Stimulated activated CD8-positive, alpha-beta memory T cell treated with anti-CD3 and anti-CD28 coated beads, Interleukin-7, amount 100 ng/mL, for 4 hours (primary cell): Measurements from ENCODE around the gene GNG12.

Source experiments
- DNase-seq, 2 donors: peaks; one replicate each; pipeline ENCODE4 v3.0.0-alpha.2; 2020; ENCODE audit warnings: low read depth in 2 of 2

GNG12 gene

DNA sequence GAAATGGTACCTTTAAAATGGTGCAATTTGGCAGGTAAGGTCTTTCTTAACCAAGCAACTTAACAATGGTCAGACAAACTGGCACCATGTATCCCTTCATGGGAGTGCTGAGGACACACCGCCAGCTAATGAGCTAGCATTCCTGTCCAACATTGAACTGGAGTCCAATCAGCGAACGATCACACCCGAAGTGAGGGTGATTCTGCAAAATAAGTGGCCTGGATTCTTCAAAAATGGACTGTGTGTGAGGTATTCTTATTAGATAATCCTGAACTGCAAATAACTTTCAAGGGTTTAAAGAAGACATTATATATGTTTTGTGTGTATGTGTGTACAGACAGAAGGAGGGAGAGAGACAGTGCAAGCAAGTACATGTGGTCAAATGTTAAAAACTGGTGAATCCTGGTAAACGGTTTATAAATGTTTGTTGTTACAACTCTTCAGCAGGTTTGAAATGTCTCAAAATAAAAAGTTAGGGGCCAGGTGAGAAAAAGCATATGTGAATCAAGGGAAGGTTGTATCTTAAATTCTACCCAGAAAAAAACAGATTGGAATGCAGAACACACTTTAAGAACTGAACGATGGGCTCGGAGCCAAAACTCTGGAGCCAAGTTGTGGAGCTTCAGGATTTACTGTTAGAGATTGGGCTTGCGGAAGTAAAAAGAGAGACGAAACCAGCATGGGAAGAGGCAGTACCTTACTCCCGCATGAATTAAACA lies 127.4 kb downstream of the GNG12 start:
- no peak for DNase-seq

DNA sequence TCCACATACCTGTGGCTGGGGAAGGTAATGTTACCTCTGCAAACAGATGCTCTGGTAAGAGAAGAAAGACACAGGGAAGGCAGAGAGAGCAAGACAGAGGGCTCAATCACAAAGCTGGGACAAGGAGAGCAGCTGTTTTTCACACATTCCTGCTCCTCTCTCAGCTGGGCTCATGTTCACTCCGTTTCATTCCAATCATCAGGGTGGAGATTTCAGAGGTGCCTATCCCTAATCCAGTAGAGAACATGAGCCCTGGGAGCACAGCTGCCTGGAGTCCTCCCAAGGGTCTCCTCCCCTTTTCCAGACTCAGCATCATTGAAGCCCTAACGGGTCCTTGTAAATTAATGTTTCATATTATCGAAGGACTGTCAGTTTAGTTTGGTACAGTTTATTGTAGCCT lies 128.9 kb downstream of the GNG12 start:
- no peak for DNase-seq

DNA sequence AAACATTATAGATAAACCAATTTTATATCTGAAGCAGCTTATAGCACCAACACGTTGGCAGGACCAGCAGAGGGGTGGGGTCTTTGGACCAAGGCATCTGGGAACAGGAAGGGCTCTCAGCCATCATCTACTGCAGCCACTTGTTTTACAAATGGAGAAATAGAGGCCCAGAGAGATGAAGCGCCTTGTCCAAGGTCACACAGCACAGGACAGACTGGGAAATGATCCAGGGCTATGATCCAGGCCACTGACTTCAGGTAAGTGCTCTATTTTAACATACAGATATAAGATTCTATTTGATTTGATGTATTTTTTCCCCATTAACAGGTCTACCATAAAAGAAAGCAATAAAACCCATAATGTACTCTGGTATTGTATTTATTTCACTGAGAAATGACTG lies 131.4 kb downstream of the GNG12 start:
- DNase-seq = no peak

DNA sequence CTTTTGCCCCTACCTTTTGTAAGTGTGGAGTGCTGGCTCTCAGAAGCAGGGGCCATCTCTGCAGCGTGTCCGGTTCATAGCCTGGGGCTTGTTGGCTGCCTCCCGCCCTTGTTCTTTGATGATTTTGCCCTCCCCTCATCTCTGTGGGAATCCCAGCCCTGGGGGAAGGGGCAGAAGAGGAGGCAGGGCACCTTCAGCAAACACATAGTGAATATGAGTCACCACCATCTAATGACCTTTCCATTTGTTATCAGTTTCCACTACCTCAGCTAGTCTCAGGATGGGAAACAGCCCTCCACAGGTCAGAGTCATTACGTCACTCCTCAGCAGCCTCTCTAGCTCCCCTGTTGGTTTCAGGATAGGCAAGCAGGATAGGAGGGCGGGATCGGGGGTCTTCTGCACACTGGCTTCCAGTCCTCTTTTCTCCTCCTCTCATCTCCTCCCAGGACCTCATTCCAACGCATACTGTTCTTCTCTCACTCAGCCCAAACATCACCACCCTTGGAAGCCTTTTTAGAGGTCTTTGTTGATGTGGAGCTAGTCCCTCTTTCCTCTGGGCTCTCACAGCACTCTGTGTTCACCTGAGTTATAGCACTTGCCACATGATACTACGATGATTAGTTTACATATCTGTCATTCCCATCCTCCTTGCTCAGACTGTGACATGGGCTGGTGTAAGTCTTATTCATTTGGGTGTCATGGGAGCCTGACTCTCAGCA lies 132.4 kb downstream of the GNG12 start:
- DNase-seq = no peak

DNA sequence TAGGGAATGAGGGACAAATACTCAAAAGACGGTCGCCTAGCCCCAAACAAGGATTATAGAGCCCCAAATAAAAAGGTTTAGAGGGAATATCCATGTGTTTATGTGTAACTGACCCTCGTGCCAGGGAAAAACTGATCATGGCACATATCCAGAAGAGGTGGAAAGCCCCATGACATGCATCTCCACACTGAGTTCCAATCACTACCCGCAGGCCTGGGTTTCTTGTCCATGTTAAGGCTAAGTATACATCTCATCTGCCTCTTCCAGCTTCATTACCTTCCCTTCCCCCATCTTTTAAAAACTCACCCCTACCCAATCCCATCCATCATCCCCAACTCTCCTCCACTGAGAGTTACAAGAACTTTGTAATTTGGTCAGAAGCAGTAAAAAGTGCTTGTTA lies 133.0 kb downstream of the GNG12 start:
- DNase-seq = no peak

DNA sequence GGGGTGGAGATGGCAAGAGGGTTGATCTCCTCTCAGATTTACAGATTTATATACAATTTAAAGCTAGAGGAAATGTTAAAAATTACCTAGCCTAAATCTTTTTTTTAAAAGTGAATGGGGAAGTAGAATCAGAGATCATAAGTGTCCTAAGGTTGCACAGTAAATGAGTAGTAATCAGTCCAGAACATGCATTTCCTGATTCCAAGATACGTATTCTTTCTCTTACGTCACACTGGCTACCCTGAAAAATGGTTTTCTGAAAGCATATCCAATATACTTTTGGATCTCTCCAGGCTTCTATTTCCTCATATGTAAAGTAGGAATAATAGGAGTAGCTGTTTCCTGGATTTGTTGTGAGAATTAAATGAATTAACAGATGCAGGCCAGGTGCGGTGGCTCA lies 136.6 kb downstream of the GNG12 start:
- DNase-seq = no peak

DNA sequence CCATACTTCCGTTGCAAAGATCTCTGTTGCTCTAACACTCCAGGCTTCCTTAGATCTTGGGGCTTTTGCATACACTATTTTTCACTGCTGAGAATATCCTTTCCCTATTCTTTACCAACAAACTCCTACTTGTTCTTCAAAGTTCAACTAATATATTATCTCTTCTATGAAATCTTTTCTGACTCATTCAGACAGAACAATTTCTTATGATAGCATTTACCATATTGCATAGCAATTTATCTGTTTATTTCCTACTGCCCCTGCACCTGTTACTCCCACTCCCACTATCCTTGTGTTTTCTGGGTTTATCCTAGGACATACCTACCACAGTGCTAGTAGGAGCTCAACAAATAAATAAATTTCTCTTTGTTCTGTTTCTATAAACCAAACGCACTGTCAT lies 137.3 kb downstream of the GNG12 start:
- DNase-seq = no peak

DNA sequence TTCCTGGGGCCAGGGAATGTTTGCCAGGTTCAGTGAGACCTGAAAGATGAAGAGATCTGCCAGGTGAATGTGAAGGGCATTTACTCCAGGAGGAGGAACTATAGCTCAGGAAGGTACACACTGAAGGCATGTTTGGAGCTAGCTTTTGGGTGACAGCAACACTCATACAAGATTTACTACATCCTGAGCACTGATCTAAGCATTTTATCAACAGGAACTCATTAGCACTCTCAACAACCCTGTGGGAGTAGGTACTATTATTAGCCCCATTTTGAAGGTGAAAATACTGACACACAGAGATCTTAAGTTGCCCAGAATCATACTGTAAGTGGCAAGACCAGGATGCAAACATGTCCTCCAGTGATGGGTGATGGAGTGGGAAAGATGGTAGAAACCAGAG lies 141.6 kb downstream of the GNG12 start:
- no peak for DNase-seq

DNA sequence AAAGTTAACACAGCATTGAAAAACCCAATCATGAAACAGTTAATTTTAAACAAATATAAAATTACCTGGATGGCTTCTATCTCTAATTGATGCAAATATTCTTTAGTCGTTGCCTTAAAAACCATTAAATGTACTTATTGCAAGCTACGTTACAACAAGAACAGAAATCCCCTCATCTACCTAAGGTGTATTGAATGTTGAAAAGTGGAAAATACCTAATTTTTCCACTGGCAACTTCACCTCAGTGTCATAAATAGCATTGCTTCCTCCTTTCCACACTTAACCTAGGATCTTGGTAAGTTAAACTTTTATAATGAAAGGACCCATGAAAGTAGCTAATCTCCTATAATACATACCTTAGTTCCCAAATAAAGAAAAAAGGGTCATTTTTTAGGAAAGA lies 142.9 kb downstream of the GNG12 start:
- no peak for DNase-seq

DNA sequence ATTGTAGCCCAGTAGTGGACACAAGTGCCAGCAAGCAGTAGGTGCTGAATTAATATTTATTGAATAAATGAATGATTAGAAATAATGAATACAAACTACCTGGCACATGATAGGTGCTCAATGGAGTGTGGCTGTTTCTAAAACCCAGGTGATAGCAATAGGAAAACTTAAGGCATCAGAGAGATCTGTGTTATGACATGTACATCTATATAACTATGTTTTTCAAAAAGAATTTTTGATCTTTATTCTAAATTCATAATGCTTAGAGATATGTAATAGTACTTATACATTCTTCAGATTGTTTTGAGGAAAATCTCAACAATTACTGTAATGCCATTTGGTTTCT lies 143.3 kb downstream of the GNG12 start:
- no peak for DNase-seq

DNA sequence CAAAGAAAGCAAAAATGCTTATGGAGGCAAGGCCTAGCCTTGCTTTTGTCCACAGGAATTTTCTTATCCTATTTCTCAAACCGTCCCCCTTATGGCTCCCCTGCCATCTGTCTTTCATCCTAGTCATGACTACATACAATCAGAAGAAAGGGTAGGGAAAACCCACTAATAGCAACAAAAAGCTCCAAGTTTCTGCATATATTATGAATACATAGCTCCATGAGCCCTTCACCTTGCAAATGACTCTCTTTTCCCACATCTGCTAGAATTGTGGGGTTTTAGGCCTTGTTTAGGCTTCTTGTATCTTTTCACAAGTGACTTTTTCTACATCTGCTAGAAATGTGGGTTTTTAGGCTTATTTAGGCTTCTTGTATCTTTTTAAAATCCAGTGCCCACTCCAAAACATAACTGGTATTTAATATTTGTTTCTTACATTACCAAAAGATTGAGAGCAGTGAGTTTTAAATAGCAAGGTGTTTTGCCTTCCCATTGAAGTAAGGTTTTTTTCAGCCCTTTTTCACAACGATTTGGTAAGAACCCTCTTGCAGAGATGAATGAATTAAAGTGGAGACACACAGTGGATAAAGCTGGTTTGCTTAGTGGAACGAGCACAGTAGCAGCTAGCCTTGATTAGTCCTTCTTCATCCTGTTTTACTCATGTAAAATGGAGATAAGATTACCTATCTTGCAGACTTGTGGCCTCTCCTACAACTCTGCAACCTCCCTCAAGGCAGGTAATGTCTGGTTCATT lies 143.8 kb downstream of the GNG12 start:
- DNase-seq = no peak

DNA sequence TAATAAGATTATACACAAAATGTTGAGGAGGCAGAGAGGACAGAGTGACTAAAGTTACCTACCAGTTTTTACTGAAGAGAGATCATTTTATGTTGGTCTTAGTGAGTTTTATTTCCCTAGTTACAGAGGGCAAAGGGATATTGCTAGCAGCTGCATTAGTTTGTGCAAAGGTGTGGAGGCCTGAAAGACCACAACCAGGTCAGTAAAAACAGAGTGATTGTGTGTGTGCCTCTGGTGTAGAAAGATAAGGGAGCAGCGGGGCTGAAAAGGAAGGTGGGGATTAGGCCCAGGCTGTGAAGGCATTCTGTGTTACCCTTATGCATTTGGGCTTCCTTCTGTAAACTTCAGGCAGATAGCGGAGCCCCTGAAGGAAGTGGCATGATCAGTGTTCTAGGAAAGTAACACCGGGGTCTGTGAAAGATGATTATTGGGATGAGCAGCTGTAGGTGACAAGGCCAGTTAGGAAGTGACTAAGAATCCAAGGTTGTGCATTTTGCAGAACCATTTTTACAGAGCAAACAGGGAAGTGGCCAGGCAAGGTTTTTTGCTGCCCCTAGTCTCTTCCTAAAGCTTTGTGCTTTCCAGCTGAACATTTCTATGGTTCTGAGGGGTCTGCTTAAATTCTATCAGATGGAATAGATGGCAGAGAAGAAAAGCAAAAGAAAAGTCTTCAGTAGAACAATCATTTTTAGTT lies 144.6 kb downstream of the GNG12 start:
- no peak for DNase-seq

DNA sequence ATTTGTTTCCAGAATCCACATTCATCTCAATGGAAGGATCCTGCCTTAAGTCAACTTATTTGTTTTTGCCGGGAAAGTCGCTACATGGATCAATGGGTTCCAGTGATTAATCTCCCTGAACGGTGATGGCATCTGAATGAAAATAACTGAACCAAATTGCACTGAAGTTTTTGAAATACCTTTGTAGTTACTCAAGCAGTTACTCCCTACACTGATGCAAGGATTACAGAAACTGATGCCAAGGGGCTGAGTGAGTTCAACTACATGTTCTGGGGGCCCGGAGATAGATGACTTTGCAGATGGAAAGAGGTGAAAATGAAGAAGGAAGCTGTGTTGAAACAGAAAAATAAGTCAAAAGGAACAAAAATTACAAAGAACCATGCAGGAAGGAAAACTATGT lies 145.6 kb downstream of the GNG12 start:
- DNase-seq = no peak

DNA sequence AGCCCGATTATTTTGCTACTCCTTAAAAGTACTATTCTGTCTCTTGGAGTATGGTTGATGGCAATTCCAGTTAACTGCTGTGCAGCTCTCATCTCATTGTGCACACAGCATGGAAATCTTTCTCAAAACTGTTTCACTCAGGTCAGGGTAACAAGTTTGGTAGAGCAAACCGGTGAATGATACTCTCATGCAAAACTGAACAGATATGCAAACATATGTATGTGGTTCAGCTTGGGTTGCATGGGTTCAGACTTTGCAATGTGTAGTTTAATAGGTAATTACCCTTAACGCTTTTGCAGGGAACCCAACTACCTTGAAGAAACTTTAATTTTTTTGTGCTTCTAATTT lies 146.1 kb downstream of the GNG12 start:
- DNase-seq = no peak

DNA sequence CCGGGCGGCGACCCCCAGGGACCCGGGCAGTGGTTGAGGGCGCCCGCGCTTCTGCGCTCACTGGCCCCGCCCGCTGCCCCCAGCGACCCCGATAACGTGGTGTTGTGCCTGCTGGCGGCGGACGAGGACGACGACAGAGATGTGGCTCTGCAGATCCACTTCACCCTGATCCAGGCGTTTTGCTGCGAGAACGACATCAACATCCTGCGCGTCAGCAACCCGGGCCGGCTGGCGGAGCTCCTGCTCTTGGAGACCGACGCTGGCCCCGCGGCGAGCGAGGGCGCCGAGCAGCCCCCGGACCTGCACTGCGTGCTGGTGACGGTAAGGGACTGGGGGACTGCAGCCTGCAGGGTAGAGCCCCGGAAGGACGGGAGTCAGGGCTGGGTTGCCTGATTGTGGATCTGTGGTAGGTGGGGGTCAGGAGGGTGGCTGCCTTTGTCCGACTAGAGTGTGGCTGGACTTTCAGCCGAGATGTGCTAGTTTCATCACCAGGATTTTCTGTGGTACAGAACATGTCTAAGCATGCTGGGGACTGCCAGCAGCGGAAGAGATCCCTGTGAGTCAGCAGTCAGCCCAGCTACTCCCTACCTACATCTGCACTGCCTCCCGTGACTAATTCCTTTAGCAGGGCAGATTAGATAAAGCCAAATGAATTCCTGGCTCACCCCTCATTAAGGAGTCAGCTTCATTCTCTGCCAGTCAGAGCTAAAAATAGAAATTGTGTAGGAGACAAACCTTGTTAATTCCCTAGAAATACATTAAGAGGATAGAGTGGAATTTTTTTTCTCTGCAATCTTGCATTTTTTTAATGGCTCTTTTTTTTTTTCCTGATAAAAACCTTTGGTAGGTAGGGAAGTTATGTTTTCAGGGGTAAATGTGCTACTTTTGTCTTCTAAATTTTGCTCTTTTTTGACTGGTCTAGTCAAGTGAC lies 146.7 kb downstream of the GNG12 start:
- DNase-seq = peak; percentile 22 to 38

DNA sequence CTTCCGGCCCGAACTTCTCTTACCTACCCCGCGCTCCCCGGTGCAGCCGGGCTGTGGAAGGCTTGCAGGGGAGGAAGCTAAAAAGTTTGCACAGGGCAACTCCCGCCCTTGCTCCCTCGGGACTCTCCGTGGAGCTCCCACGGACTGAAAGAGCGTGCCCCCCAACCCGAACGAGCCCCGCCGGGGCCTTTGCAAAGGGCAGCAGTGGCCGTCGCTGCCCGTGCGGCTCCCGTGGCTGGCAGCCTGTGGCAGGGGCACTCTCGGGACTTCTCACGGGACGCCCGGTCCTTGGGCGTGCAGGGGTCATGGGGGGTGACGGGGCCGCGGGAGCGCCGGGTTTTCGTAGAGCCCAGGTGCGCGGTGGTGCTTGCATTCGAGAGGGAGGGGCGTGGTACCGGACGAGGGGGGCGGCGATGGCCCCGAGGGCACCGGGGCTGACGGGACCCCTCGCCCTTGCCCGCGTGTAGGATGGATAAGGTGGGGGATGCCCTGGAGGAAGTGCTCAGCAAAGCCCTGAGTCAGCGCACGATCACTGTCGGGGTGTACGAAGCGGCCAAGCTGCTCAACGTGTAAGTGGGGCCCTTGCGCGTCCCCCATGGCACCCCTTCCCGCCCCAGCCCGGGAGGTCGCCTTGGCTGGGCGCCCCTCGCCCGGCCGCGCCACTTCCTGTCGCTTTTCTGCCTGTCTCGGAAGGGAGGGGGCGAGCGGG lies 147.6 kb downstream of the GNG12 start:
- peak; percentile 44 to 70 for DNase-seq

DNA sequence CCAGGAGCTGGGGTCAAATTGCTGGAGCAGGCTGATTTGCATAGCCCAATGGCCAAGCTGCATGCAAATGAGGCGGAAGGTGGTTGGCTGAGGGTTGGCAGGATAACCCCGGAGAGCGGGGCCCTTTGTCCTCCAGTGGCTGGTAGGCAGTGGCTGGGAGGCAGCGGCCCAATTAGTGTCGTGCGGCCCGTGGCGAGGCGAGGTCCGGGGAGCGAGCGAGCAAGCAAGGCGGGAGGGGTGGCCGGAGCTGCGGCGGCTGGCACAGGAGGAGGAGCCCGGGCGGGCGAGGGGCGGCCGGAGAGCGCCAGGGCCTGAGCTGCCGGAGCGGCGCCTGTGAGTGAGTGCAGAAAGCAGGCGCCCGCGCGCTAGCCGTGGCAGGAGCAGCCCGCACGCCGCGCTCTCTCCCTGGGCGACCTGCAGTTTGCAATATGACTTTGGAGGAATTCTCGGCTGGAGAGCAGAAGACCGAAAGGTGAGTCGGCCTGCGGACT lies 148.2 kb downstream of the GNG12 start, which contains the start of gene GADD45A:
Gene GADD45A, plus strand, starts transcription at position 135 of the 491 bp plus-strand sequence. Its CDS starts 294 bp downstream, at position 429.
- peak; percentile 89 to 93 for DNase-seq

DNA sequence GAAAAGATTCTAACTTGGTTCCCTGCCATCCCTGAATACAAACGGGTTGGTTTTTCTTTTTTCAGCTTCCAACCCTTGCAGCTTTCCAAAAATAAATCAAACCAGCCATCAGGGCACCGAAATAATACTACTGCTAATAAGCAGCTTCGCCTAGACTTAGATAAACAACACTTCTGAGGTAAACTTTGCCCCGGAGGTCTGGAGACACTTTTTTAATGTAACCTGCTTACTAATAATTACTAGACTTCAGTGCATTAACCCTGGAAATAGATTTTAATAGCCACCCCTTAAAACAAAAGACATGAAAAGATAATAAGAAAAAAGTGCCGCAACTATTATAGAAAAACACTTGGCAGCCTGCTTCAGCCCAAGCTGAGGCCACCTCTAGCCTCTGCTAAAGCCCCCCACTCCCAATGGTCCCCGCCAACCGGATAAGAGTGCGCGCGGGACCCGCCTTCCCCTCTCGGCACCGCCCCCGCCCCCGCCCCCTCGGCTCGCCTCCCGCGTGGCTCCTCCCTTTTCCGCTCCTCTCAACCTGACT lies 148.7 kb downstream of the GNG12 start:
- DNase-seq = no peak

DNA sequence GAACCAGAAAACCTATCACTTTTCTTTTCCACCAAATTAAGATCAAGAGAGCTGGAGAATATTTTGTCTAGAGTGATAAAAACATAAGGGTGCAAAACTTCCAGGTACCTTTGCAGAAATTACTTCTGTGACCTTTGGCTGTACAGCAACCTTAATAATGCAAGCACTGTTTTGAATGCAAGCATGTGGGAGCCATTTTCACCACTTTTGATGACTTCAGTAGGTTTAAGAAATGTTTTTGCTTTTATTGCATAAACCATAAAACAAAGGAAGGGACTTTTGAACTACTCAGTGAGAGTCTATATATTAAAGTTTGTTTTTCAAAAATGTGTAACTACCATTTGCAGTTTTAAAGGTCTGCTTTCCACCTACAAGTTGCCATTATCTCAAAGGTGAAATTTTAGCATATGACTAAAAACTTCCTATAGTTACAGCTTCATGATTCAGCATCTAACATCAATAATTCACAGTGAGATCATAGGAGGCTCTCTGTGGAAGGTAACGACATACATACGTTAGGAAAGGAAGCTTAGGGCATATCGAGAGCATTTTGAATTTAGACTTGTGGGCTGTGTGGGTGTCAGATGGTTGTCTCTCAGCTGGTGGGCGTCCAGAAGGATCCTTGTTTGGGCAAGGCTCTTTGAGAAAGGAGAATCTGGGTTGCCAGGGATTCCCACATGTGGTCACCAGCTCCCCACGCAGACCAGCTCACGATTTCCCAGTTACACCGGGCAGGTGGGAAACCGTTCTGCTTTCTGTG lies 149.3 kb downstream of the GNG12 start:
- DNase-seq = peak; percentile 38 to 47
